Mesendoderm (in vitro differentiated cells): ENCODE results near the gene DERL3.

ENCODE experiments used
- DNase-seq: peaks from one replicate; pipeline ENCODE4 v3.0.0; 2013
- H2AK5ac ChIP-seq: 2 replicates; pipeline ENCODE4 v1.6.1; 2013; ENCODE audit warnings: low read length, inconsistent platforms
- H2BK120ac ChIP-seq: 2 replicates; pipeline ENCODE4 v1.6.1; 2013; ENCODE audit warnings: low read depth, mild to moderate bottlenecking, low read length, moderate library complexity, mixed read lengths
- H2BK15ac ChIP-seq: replicated peaks from 2 replicates; pipeline ENCODE4 v1.6.1; 2013; ENCODE audit warnings: low read depth, mild to moderate bottlenecking, moderate library complexity
- H2BK5ac ChIP-seq: 2 replicates; pipeline ENCODE4 v1.6.1; 2013; ENCODE audit warnings: low read length, inconsistent platforms
- H3K18ac ChIP-seq: 2 replicates; pipeline ENCODE4 v1.6.1; 2013; ENCODE audit warnings: mild to moderate bottlenecking, low read length, mixed read lengths
- H3K23ac ChIP-seq: one replicate; pipeline ENCODE4 v1.6.1; 2013; ENCODE audit warnings: low read length
- H3K27ac ChIP-seq: 2 replicates; pipeline ENCODE4 v1.5.1; 2013; ENCODE audit warnings: low read depth, mild to moderate bottlenecking, inconsistent platforms, low read length, moderate library complexity
- H3K27me3 ChIP-seq: 2 replicates; pipeline ENCODE4 v1.6.1; 2013; ENCODE audit warnings: low read length, control low read depth, mild to moderate bottlenecking, inconsistent platforms; ENCODE audit not compliant: insufficient read depth, poor library complexity
- H3K36me3 ChIP-seq: 2 replicates; pipeline ENCODE4 v1.6.1; 2013; ENCODE audit warnings: low read length, inconsistent platforms; ENCODE audit not compliant: control insufficient read depth, insufficient read depth
- H3K4ac ChIP-seq: one replicate; pipeline ENCODE4 v1.6.1; 2013; ENCODE audit warnings: low read depth, mild to moderate bottlenecking, low read length, moderate library complexity
- H3K4me1 ChIP-seq: 2 replicates; pipeline ENCODE4 v1.6.1; 2013; ENCODE audit warnings: low read depth, low read length, inconsistent platforms; ENCODE audit not compliant: control insufficient read depth
- H3K4me2 ChIP-seq: 2 replicates; pipeline ENCODE4 v1.6.1; 2013; ENCODE audit warnings: low read length
- H3K4me3 ChIP-seq: 2 replicates; pipeline ENCODE4 v1.5.1; 2013; ENCODE audit warnings: mild to moderate bottlenecking, low read length
- H3K56ac ChIP-seq: one replicate; pipeline ENCODE4 v1.6.1; 2013; ENCODE audit warnings: low read length
- H3K79me1 ChIP-seq: 2 replicates; pipeline ENCODE4 v1.6.1; 2013; ENCODE audit warnings: low read length, inconsistent platforms
- H3K79me2 ChIP-seq: 2 replicates; pipeline ENCODE4 v1.6.1; 2013; ENCODE audit warnings: mild to moderate bottlenecking, low read length; ENCODE audit not compliant: control insufficient read depth, insufficient read depth
- H3K9ac ChIP-seq: 2 replicates; pipeline ENCODE4 v1.6.1; 2013; ENCODE audit warnings: low read length, inconsistent platforms
- H4K5ac ChIP-seq: one replicate; pipeline ENCODE4 v1.6.1; 2013; ENCODE audit warnings: low read length
- H4K8ac ChIP-seq: one replicate; pipeline ENCODE4 v1.6.1; 2013; ENCODE audit warnings: low read depth, mild to moderate bottlenecking, control low read depth, low read length, moderate library complexity
- WGBS: extraction: QIAGEN DNeasy Blood & Tissue Kit; methylation state at CpG from one replicate; pipeline ENCODE4 v1.1.7; 2013; ENCODE audit warnings: low lambda C conversion rate, missing lambda C conversion rate; ENCODE audit not compliant: insufficient coverage; ENCODE audit errors: extremely low coverage; 5-methylcytosine and 5-hydroxymethylcytosine counted together

Gene DERL3

DNA sequence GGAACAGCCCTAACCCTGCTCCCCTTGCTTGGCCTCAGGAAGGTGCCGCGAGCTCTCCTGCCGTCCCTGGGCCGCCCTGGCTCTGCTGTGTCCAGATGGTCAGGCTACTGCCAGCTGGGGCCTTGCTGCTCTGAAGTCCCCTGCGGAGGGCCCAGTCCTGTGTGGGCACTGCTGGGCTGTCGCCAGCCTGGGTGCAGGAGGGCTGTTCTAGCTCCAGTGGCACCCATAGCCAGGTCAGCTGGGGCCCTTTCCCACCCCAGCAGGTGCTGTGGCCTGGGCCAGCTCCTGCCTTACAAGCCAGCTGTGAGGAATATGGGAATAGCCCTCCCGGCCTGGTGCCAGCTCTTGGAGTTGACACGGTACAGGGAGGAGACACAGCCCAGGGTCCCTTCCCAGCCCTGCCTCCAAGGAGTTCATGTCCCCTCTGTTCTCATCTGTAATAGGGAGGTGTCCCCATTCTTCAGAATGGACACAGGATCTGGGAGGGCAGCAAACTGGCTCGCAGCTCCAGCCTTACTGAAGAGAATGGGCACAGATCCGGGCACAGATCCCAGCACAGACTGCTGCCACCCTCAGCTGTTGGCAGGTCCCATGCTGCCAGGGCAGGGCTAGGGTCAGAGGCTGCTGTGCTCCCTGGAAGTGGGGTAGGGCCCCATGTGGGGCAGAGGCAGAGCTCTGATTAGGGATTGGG lies 3.9 kb downstream of the DERL3 start:
- H3K23ac ChIP-seq: no peak overlapping the region
- H3K18ac ChIP-seq: no peak overlapping the region
- no peak overlapping the region for H2AK5ac ChIP-seq
- no peak overlapping the region for H2BK5ac ChIP-seq
- H3K4me1 ChIP-seq: peaks cover 3% of the 10 kb centered on the region
- no peaks in the 10 kb centered on the region for H3K27me3 ChIP-seq
- H3K79me2 ChIP-seq: no peaks in the 10 kb centered on the region
- H3K4me2 ChIP-seq: no peak overlapping the region
- peaks cover 3% of the 10 kb centered on the region for H3K79me1 ChIP-seq
- H4K8ac ChIP-seq: no peak overlapping the region
- WGBS: no CpG with 5 or more reads among the region's 10 CpGs
- H3K4ac ChIP-seq: no peak overlapping the region
- no peak overlapping the region for H3K56ac ChIP-seq
- H3K36me3 ChIP-seq: peaks cover 6% of the 10 kb centered on the region
- H3K4me3 ChIP-seq: no peak overlapping the region
- no peak for DNase-seq
- no peak overlapping the region for H3K27ac ChIP-seq
- H3K9ac ChIP-seq: no peak overlapping the region
- H2BK120ac ChIP-seq: no peak overlapping the region
- H4K5ac ChIP-seq: no peak overlapping the region
- no peak overlapping the region for H2BK15ac ChIP-seq

- Histone ChIP-seq H3K9ac (no peak overlapping the region), H3K27ac (no peak overlapping the region), H3K79me1 (peaks cover 3% of the 10 kb centered on the region), H3K4me3 (no peak overlapping the region), H3K18ac (no peak overlapping the region), H4K8ac (no peak overlapping the region), H3K79me2 (no peaks in the 10 kb centered on the region), H3K23ac (no peak overlapping the region), H3K36me3 (peaks cover 6% of the 10 kb centered on the region), H3K4ac (no peak overlapping the region), H3K27me3 (no peaks in the 10 kb centered on the region), H3K4me1 (peaks cover 3% of the 10 kb centered on the region), H3K56ac (no peak overlapping the region), H4K5ac (no peak overlapping the region), H2BK120ac (no peak overlapping the region), H2BK15ac (no peak overlapping the region), H2AK5ac (no peak overlapping the region), H2BK5ac (no peak overlapping the region), H3K4me2 (no peak overlapping the region)
- no peak for DNase-seq
- WGBS: no CpG with 5 or more reads among the region's 3 CpGs
Measured at GRCh38 chr22:23834406-23834792, 4.4 kb downstream of the DERL3 start.

DNA sequence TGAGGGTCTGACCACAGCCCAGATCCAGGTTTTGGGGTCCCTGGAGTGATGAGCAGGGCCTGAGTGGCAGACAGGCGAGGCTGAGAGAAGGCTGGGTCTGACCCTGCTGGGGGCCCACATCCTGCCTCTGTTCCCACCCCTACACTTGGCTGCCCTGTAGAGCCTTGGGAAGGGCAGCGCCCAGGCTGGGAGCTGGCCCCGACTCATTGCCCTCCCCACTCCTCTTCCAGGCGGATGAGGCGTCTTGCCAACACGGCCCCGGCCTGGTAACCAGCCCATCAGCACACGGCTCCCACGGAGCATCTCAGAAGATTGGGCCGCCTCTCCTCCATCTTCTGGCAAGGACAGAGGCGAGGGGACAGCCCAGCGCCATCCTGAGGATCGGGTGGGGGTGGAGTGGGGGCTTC lies 4.9 kb downstream of the DERL3 start:
- WGBS: no CpG with 5 or more reads among the region's 13 CpGs
- Histone ChIP-seq H3K4me1 (peaks cover 3% of the 10 kb centered on the region), H3K4me2 (no peak overlapping the region), H3K36me3 (peaks cover 6% of the 10 kb centered on the region), H2BK15ac (no peak overlapping the region), H3K9ac (no peak overlapping the region), H3K18ac (no peak overlapping the region), H2AK5ac (no peak overlapping the region), H3K4ac (no peak overlapping the region), H3K79me2 (no peaks in the 10 kb centered on the region), H3K56ac (no peak overlapping the region), H3K23ac (no peak overlapping the region), H3K27me3 (no peaks in the 10 kb centered on the region), H2BK5ac (no peak overlapping the region), H4K8ac (no peak overlapping the region), H4K5ac (no peak overlapping the region), H2BK120ac (no peak overlapping the region), H3K4me3 (no peak overlapping the region), H3K79me1 (peaks cover 3% of the 10 kb centered on the region), H3K27ac (no peak overlapping the region)
- DNase-seq: no peak

GRCh38 chr22:23833017-23833751 lies 5.6 kb downstream of the DERL3 start:
- Histone ChIP-seq H4K5ac (no peak overlapping the region), H3K79me2 (no peaks in the 10 kb centered on the region), H3K27ac (no peak overlapping the region), H3K18ac (no peak overlapping the region), H3K4me3 (no peak overlapping the region), H2BK120ac (no peak overlapping the region), H2BK5ac (no peak overlapping the region), H2AK5ac (no peak overlapping the region), H3K79me1 (peaks cover 3% of the 10 kb centered on the region), H2BK15ac (no peak overlapping the region), H3K4ac (no peak overlapping the region), H3K4me1 (peaks cover 2% of the 10 kb centered on the region), H4K8ac (no peak overlapping the region), H3K9ac (no peak overlapping the region), H3K56ac (no peak overlapping the region), H3K4me2 (no peak overlapping the region), H3K23ac (no peak overlapping the region), H3K36me3 (peaks cover 6% of the 10 kb centered on the region), H3K27me3 (no peaks in the 10 kb centered on the region)
- DNase-seq: no peak
- no CpG with 5 or more reads among the region's 16 CpGs for WGBS

- DNase-seq: no peak
- no peak overlapping the region for H3K27ac ChIP-seq
- H3K4me1 ChIP-seq: no peaks in the 10 kb centered on the region
Measured at GRCh38 chr22:23832226-23833016, 6.4 kb downstream of the DERL3 start.

More at GRCh38 chr22:23832226-23833016, 6.4 kb downstream of the DERL3 start:
- no peak overlapping the region for H4K8ac ChIP-seq
- no peak overlapping the region for H3K4ac ChIP-seq
- H3K56ac ChIP-seq: no peak overlapping the region
- no peak overlapping the region for H3K18ac ChIP-seq
- H4K5ac ChIP-seq: no peak overlapping the region
- H2BK15ac ChIP-seq: no peak overlapping the region
- H3K23ac ChIP-seq: no peak overlapping the region
- H3K79me2 ChIP-seq: no peaks in the 10 kb centered on the region
- no peak overlapping the region for H3K4me3 ChIP-seq
- no peak overlapping the region for H3K4me2 ChIP-seq
- H3K27me3 ChIP-seq: no peaks in the 10 kb centered on the region
- no peak overlapping the region for H2BK5ac ChIP-seq
- no CpG with 5 or more reads among the region's 11 CpGs for WGBS
- H2BK120ac ChIP-seq: no peak overlapping the region
- H3K79me1 ChIP-seq: peaks cover 3% of the 10 kb centered on the region
- peaks cover 6% of the 10 kb centered on the region for H3K36me3 ChIP-seq
- H2AK5ac ChIP-seq: no peak overlapping the region
- no peak overlapping the region for H3K9ac ChIP-seq
